CD14-positive monocyte (primary cell): ENCODE results near the gene NRXN3. TPM values are rescaled to one million over a fixed set of nuclear protein-coding genes. Genes with fewer than 3 reads are reported as not detected.

Source experiments
- DNase-seq, 3 donors: peaks; one replicate each; pipeline ENCODE4 v3.0.0-alpha.2; 2011 to 2022
- H2AFZ ChIP-seq: 2 replicates; pipeline ENCODE4 v1.6.0; 2012; ENCODE audit warnings: mild to moderate bottlenecking, low read depth, low read length, inconsistent platforms; ENCODE audit not compliant: insufficient read depth, poor library complexity, severe bottlenecking
- H3K27ac ChIP-seq, 2 donors: 1 replicate in 1 of 2; 2 replicates in 1 of 2; pipeline ENCODE4 v1.5.1; 2012 to 2013; ENCODE audit warnings: low read length in 2 of 2, control low read depth in 1 of 2, inconsistent platforms in 1 of 2, low read depth in 1 of 2, mild to moderate bottlenecking in 1 of 2
- H3K27me3 ChIP-seq, 2 donors: one replicate each; pipeline versions ENCODE4 v1.6.0 to v1.6.1; 2011 to 2013; ENCODE audit warnings: low read length in 2 of 2; ENCODE audit not compliant: control insufficient read depth in 2 of 2, insufficient read depth in 2 of 2
- H3K36me3 ChIP-seq, 2 donors: replicated peaks in 1 of 2; 1 replicate in 1 of 2; 2 replicates in 1 of 2; pipeline versions ENCODE4 v1.5.1 to v1.6.1; 2012 to 2013; ENCODE audit warnings: low read length in 2 of 2, control low read depth in 1 of 2, inconsistent platforms in 1 of 2, mild to moderate bottlenecking in 1 of 2; ENCODE audit not compliant: insufficient read depth in 2 of 2, control insufficient read depth in 1 of 2
- H3K4me1 ChIP-seq, 2 donors: 1 replicate in 1 of 2; 2 replicates in 1 of 2; pipeline versions ENCODE4 v1.5.1 to v1.6.1; 2012 to 2013; ENCODE audit warnings: low read length in 2 of 2, control low read depth in 1 of 2, inconsistent platforms in 1 of 2, mild to moderate bottlenecking in 1 of 2, moderate library complexity in 1 of 2; ENCODE audit not compliant: insufficient read depth in 2 of 2, control insufficient read depth in 1 of 2
- H3K4me2 ChIP-seq: replicated peaks from 2 replicates; pipeline ENCODE3; 2012; ENCODE audit warnings: low read length, moderate library complexity, mild to moderate bottlenecking; ENCODE audit not compliant: poor library complexity, severe bottlenecking; ENCODE audit errors: extremely low read depth
- H3K4me3 ChIP-seq, 3 experiments: fragments of 200-600 bp in 1 of 3; sonication (generic) in 1 of 3; replicated peaks in 1 of 3; 1 replicate in 2 of 3; 2 replicates in 1 of 3; pipeline ENCODE4 v1.5.1; 2011 to 2013; ENCODE audit warnings: low read length in 3 of 3, mild to moderate bottlenecking in 3 of 3, control low read depth in 2 of 3, low read depth in 2 of 3, inconsistent platforms in 1 of 3, moderate library complexity in 1 of 3
- H3K79me2 ChIP-seq: 2 replicates; pipeline ENCODE4 v1.6.0; 2012; ENCODE audit warnings: mild to moderate bottlenecking, control low read depth, inconsistent platforms, low read length, moderate library complexity; ENCODE audit not compliant: insufficient read depth
- H3K9ac ChIP-seq: 2 replicates; pipeline ENCODE4 v1.6.0; 2017; ENCODE audit warnings: low read length, mild to moderate bottlenecking; ENCODE audit not compliant: insufficient read depth, poor library complexity, severe bottlenecking
- H3K9me3 ChIP-seq, 2 donors: replicated peaks in 1 of 2; 1 replicate in 1 of 2; 2 replicates in 1 of 2; pipeline versions ENCODE4 v1.5.1 to v1.6.1; 2012 to 2013; ENCODE audit warnings: low read length in 2 of 2, control low read depth in 1 of 2; ENCODE audit not compliant: control insufficient read depth in 1 of 2, insufficient read depth in 1 of 2
- H4K20me1 ChIP-seq: 2 replicates; pipeline ENCODE4 v1.6.0; 2012; ENCODE audit warnings: mild to moderate bottlenecking, low read length, control low read depth, moderate library complexity; ENCODE audit not compliant: insufficient read depth
- H3K27ac Mint-ChIP-seq, 7 donors: one replicate each; pipeline ENCODE4 v1.8.0; 2020; ENCODE audit warnings: mild to moderate bottlenecking in 7 of 7, mixed read lengths in 7 of 7, moderate library complexity in 6 of 7, inconsistent platforms in 2 of 7
- H3K27me3 Mint-ChIP-seq, 3 donors: one replicate each; pipeline ENCODE4 v1.8.0; 2021 to 2022; ENCODE audit warnings: low read depth in 3 of 3, mild to moderate bottlenecking in 3 of 3, mixed read lengths in 3 of 3, moderate library complexity in 3 of 3, inconsistent platforms in 1 of 3
- H3K36me3 Mint-ChIP-seq, 2 donors: one replicate each; pipeline ENCODE4 v1.8.0; 2020; ENCODE audit warnings: mixed read lengths in 2 of 2, inconsistent platforms in 1 of 2, mild to moderate bottlenecking in 1 of 2
- H3K4me1 Mint-ChIP-seq: one replicate; pipeline ENCODE4 v1.8.0; 2020; ENCODE audit warnings: mild to moderate bottlenecking, mixed read lengths
- H3K4me3 Mint-ChIP-seq, 2 donors: one replicate each; pipeline ENCODE4 v1.8.0; 2020; ENCODE audit warnings: mild to moderate bottlenecking in 2 of 2, mixed read lengths in 2 of 2, moderate library complexity in 1 of 2
- H3K9me3 Mint-ChIP-seq, 7 donors: one replicate each; pipeline ENCODE4 v1.8.0; 2020 to 2022; ENCODE audit warnings: mixed read lengths in 7 of 7, mild to moderate bottlenecking in 6 of 7, moderate library complexity in 6 of 7, inconsistent platforms in 2 of 7
- CTCF ChIP-seq: fragments of 200-600 bp; IDR thresholded peaks from one replicate; pipeline ENCODE4 v1.8.0; 2022; ENCODE audit warnings: antibody characterized with exemption, mild to moderate bottlenecking
- WGBS: methylation state at CpG from one replicate; pipeline ENCODE4 v1.1.5; 2013; ENCODE audit warnings: missing lambda C conversion rate; ENCODE audit not compliant: insufficient coverage; 5-methylcytosine and 5-hydroxymethylcytosine counted together
- intact Hi-C, 2 donors: fragments of 100-400 bp; cut with micrococcal nuclease; formaldehyde crosslinking; loops; one replicate each; pipeline versions ENCODE4 v1.15.0 to v1.15.1; 2023
- polyA plus RNA-seq, 3 donors: library from polyadenylated mRNA; depleted of rRNA in 1 of 3; unstranded in 2 of 3; stranded (reverse) in 1 of 3; fragments of 300-500 nt in 2 of 3; fragments of >200 nt in 1 of 3; fragmentation: Illumina TruSeq in 2 of 3; gene quantifications; 1 replicate in 2 of 3; 2 replicates in 1 of 3; pipeline ENCODE4 v1.2.3, GENCODE V29; 2012 to 2021

The NRXN3 gene
- polyA plus RNA-seq, 3 donors = not detected

- Histone ChIP-seq H3K9ac (no peak overlapping the region), H3K36me3 (no peaks in the 10 kb centered on the region), H3K4me1 (no peaks in the 10 kb centered on the region), H3K27me3 (no peaks in the 10 kb centered on the region), H3K4me3 (no peak overlapping the region), H4K20me1 (no peaks in the 10 kb centered on the region), H3K79me2 (no peaks in the 10 kb centered on the region), H3K4me2 (no peak overlapping the region), H2AFZ (no peak overlapping the region), H3K9me3 (no peaks in the 10 kb centered on the region), H3K27ac (no peak overlapping the region)
- Mint-ChIP-seq H3K9me3 (peaks cover 0 to 5% (median 1%) of the 10 kb centered on the region in 7 donors), H3K27ac (no peak overlapping the region), H3K27me3 (no peaks in the 10 kb centered on the region), H3K4me3 (no peak overlapping the region), H3K4me1 (no peaks in the 10 kb centered on the region), H3K36me3 (no peaks in the 10 kb centered on the region)
- TF ChIP-seq CTCF = no peak
- no peak for DNase-seq
- intact Hi-C loops = no loop called here
- no CpG with 5 or more reads among the region's 1 CpG for WGBS
Observed at GRCh38 chr14:79150226-79150625, 980.1 kb downstream of the NRXN3 start.

DNA sequence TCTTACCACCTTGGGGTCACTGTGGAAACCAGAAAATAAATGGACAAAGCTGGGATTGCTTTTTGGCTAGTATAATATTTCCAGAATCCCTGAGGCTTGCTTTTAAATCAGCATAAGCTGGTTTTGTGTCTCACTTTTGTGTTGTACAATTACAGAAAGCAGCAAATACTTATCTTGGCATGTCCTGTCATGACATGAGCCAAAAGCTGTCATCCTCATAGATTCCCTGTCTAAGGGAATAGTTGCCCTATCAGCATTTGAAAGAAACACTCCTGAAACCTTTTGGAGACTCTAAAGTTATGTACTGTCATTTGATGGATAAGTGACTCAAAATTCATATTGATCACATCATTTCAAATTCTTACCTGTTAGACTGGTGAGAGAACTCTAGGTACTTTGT, 987.2 kb downstream of the NRXN3 start:
- Mint-ChIP-seq H3K4me3 (no peak overlapping the region), H3K27ac (no peak overlapping the region), H3K36me3 (no peaks in the 10 kb centered on the region), H3K27me3 (no peaks in the 10 kb centered on the region), H3K9me3 (peaks cover 0 to 3% (median 0%) of the 10 kb centered on the region in 7 donors), H3K4me1 (no peaks in the 10 kb centered on the region)
- Histone ChIP-seq H3K79me2 (no peaks in the 10 kb centered on the region), H3K9me3 (no peaks in the 10 kb centered on the region), H3K36me3 (no peaks in the 10 kb centered on the region), H3K27ac (no peak overlapping the region), H3K4me2 (no peak overlapping the region), H3K4me1 (no peaks in the 10 kb centered on the region), H3K4me3 (no peak overlapping the region), H3K9ac (no peak overlapping the region), H2AFZ (no peak overlapping the region), H4K20me1 (no peaks in the 10 kb centered on the region), H3K27me3 (no peaks in the 10 kb centered on the region)
- intact Hi-C loops = no loop called here
- TF ChIP-seq CTCF = no peak
- DNase-seq = no peak
